Activated CD4-positive, alpha-beta T cell treated with anti-CD3 and anti-CD28 coated beads, Interleukin-2, amount 50 U/mL, for 16 hours (primary cell): Measurements from ENCODE around the gene SIRT6.
A peak's percentile ranks its signal among the peaks of the same experiment; 100 is the strongest.
"Not testable (repeated sequence)": the region's sequence is repeated elsewhere in the genome, so short reads cannot be mapped to it uniquely, and the experiment has no call there.

Experiments used
- DNase-seq: peaks from one replicate; pipeline ENCODE4 v3.0.0-alpha.2; 2020

The SIRT6 gene

GRCh38 chr19:4182084-4182810 is at the start of gene SIRT6, which contains the start of gene ANKRD24:
Gene SIRT6, minus strand, starts transcription at chr19:4182563. Its CDS starts 24 bp downstream, at chr19:4182539.
Gene ANKRD24, plus strand, starts transcription at chr19:4182689. Its CDS starts 3,737 bp downstream, at chr19:4186426.
- peak; percentile 97 for DNase-seq

GRCh38 chr19:4232139-4232538 is 49.8 kb upstream of the SIRT6 start:
- not testable (repeated sequence) for DNase-seq

- DNase-seq, result not testable (repeated sequence)
Observed at GRCh38 chr19:4231521-4231920, 49.2 kb upstream of the SIRT6 start.

GRCh38 chr19:4230237-4230636 is 47.9 kb upstream of the SIRT6 start:
- DNase-seq, result not testable (repeated sequence)

GRCh38 chr19:4229179-4229931 is 47.0 kb upstream of the SIRT6 start, which contains the start of gene EBI3:
Gene EBI3, plus strand, starts transcription at chr19:4229523. Its CDS starts 28 bp downstream, at chr19:4229551.
- DNase-seq, result peak; percentile 70

GRCh38 chr19:4228765-4229178 is 46.4 kb upstream of the SIRT6 start:
- no peak for DNase-seq

GRCh38 chr19:4227771-4228170 is 45.4 kb upstream of the SIRT6 start:
- no peak for DNase-seq

GRCh38 chr19:4225885-4226284 is 43.5 kb upstream of the SIRT6 start:
- no peak for DNase-seq

- DNase-seq, result no peak
Observed at GRCh38 chr19:4224470-4224869, 42.1 kb upstream of the SIRT6 start.

GRCh38 chr19:4220188-4220587 is 37.8 kb upstream of the SIRT6 start:
- no peak for DNase-seq

- not testable (repeated sequence) for DNase-seq
Observed at GRCh38 chr19:4218523-4218922, 36.2 kb upstream of the SIRT6 start.

GRCh38 chr19:4217429-4218264 is 35.3 kb upstream of the SIRT6 start:
- DNase-seq, result no peak

GRCh38 chr19:4216846-4217245 is 34.5 kb upstream of the SIRT6 start:
- no peak for DNase-seq

GRCh38 chr19:4215807-4216206 is 33.4 kb upstream of the SIRT6 start:
- DNase-seq, result no peak

GRCh38 chr19:4213116-4213515 is 30.8 kb upstream of the SIRT6 start:
- DNase-seq, result no peak

GRCh38 chr19:4210166-4210731 is 27.9 kb upstream of the SIRT6 start:
- no peak for DNase-seq

- no peak for DNase-seq
Observed at GRCh38 chr19:4208385-4209094, 26.2 kb upstream of the SIRT6 start.

GRCh38 chr19:4206818-4207484 is 24.6 kb upstream of the SIRT6 start:
- DNase-seq, result peak; percentile 24

GRCh38 chr19:4201798-4202197 is 19.4 kb upstream of the SIRT6 start:
- DNase-seq, result no peak

- DNase-seq, result no peak
Observed at GRCh38 chr19:4200940-4201542, 18.7 kb upstream of the SIRT6 start.

GRCh38 chr19:4199699-4200293 is 17.4 kb upstream of the SIRT6 start:
- no peak for DNase-seq
